ENCODE data around the gene TIGD3.

- TF ChIP-seq, protein P1, sequence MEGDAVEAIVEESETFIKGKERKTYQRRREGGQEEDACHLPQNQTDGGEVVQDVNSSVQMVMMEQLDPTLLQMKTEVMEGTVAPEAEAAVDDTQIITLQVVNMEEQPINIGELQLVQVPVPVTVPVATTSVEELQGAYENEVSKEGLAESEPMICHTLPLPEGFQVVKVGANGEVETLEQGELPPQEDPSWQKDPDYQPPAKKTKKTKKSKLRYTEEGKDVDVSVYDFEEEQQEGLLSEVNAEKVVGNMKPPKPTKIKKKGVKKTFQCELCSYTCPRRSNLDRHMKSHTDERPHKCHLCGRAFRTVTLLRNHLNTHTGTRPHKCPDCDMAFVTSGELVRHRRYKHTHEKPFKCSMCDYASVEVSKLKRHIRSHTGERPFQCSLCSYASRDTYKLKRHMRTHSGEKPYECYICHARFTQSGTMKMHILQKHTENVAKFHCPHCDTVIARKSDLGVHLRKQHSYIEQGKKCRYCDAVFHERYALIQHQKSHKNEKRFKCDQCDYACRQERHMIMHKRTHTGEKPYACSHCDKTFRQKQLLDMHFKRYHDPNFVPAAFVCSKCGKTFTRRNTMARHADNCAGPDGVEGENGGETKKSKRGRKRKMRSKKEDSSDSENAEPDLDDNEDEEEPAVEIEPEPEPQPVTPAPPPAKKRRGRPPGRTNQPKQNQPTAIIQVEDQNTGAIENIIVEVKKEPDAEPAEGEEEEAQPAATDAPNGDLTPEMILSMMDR (conservative IDR thresholded peaks at IDR 0.05): no peak
- TF ChIP-seq EZH2 (IDR thresholded peaks at IDR 0.05; ENCODE audit: low read depth): no peak
These were observed 46.2 kb upstream of the TIGD3 start for GRCh38 chr11:65308281-65308891.
